HAP-1 (cell line): Measurements from ENCODE around the gene VSIG10L.

ENCODE experiments used
- DNase-seq, 2 experiments: peaks; one replicate each; pipeline ENCODE4 v3.0.0-alpha.2; 2016 to 2020; ENCODE audit warnings: low spot score in 2 of 2
- H3K27me3 ChIP-seq: fragments of 250-450 bp; sonication (Bioruptor Pico); 2 replicates; pipeline ENCODE4 v1.5.1; 2020; ENCODE audit warnings: low read depth, mild to moderate bottlenecking, moderate library complexity
- H3K36me3 ChIP-seq: fragments of 250-450 bp; sonication (Bioruptor Pico); replicated peaks from 2 replicates; pipeline ENCODE4 v1.5.1; 2020; ENCODE audit warnings: mild to moderate bottlenecking
- H3K4me1 ChIP-seq: fragments of 250-450 bp; sonication (Bioruptor Pico); 2 replicates; pipeline ENCODE4 v1.5.1; 2020; ENCODE audit warnings: mild to moderate bottlenecking
- H3K4me3 ChIP-seq: fragments of 250-450 bp; sonication (Bioruptor Pico); 2 replicates; pipeline ENCODE4 v1.5.1; 2020; ENCODE audit warnings: mild to moderate bottlenecking, moderate library complexity
- H3K9me3 ChIP-seq: fragments of 250-450 bp; sonication (Bioruptor Pico); 2 replicates; pipeline ENCODE4 v1.5.1; 2020; ENCODE audit warnings: mild to moderate bottlenecking, moderate library complexity
- in situ Hi-C: fragments of 300-500 bp; cut with MboI; formaldehyde crosslinking; loops from 3 replicates; pipeline ENCODE4 v1.14.3; 2020; ENCODE audit warnings: low sequenced_read_pairs, inconsistent platforms, mixed read lengths

Gene VSIG10L

DNA sequence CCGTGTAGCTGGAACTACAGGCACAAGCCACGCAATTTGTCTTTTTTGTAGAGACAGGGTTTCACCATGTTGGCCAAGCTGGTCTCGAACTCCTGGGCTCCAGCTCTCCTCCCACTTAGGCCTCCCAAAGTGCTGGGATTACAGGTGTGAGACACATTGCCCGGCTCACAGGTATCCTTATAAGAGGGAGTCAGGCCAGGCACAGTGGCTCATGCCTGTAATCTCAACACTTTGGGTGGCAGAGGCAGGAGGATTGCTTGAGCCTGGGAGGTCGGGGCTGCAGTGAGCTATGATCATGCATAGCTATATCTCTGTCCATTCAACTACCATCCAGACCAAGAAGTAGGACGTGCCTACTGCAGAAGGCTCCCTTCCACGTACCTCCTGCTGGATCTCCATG is 40.7 kb downstream of the VSIG10L start:
- DNase-seq, result no peak
- in situ Hi-C loops, result no loop called here
- Histone ChIP-seq H3K4me3 (no peak overlapping the region), H3K36me3 (no peaks in the 10 kb centered on the region), H3K4me1 (no peaks in the 10 kb centered on the region), H3K9me3 (no peaks in the 10 kb centered on the region), H3K27me3 (no peaks in the 10 kb centered on the region)

DNA sequence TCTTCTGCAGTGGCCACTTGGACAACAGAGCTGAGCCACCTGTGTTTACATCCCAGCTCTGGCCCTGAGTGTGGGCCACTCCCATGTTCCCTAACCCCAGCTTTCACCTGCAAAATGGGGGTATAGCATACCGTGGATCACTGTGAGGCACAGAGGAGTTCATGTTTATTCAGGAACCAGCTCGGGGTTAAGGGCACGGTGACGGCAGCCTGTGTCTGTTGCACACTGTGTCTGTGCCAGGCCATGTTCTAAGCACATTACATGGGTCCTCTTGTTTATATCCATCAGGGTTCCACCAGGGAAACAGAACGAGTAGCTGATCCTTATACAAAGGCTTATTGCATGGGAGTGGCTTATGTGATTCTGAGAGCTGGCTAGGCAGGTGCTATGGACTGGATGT is 44.5 kb downstream of the VSIG10L start:
- in situ Hi-C loops, result no loop called here
- no peaks in the 10 kb centered on the region for H3K36me3 ChIP-seq
- no peak overlapping the region for H3K4me3 ChIP-seq
- H3K4me1 ChIP-seq, result no peaks in the 10 kb centered on the region
- H3K27me3 ChIP-seq, result no peaks in the 10 kb centered on the region
- no peaks in the 10 kb centered on the region for H3K9me3 ChIP-seq
- DNase-seq, result no peak

DNA sequence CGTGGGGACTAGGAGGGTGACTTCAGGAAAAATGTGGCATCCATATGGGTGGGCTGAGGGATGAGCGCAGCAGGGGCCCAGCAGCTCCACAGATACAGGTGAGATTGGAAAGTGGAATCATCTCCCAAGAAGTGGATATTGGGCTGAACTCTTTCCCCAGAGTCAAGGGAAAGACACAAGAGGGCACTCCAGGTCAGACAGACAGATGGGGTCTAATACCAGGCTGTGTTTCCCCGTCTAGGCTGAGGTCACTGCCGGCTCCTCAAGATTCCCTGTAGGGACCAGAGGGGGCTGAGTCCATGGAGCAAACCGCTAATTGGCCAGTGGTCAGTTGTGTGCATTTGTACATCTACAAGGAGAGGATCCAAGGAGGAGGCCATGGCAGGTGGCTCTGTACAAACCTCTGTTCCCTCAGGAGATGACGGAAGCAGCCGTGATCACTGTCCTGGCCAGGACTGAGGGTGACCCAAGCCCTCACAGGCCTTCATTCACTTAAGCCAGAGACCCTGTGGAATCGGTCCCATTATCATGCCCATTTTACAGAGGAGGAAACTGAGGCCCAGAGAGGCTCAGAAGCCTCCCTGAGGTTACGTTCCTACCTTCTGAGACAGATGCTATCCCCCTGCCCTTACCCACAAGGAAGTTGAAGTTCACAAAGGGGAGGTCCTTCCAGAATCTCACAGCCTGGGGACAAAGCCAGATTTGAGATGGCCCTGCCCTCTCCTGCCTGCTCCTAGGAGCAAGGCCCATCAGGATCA is 45.4 kb downstream of the VSIG10L start:
- DNase-seq, result no peak
- H3K4me3 ChIP-seq, result no peak overlapping the region
- in situ Hi-C loops, result no loop called here
- H3K27me3 ChIP-seq, result no peaks in the 10 kb centered on the region
- H3K9me3 ChIP-seq, result no peaks in the 10 kb centered on the region
- no peaks in the 10 kb centered on the region for H3K36me3 ChIP-seq
- no peaks in the 10 kb centered on the region for H3K4me1 ChIP-seq

DNA sequence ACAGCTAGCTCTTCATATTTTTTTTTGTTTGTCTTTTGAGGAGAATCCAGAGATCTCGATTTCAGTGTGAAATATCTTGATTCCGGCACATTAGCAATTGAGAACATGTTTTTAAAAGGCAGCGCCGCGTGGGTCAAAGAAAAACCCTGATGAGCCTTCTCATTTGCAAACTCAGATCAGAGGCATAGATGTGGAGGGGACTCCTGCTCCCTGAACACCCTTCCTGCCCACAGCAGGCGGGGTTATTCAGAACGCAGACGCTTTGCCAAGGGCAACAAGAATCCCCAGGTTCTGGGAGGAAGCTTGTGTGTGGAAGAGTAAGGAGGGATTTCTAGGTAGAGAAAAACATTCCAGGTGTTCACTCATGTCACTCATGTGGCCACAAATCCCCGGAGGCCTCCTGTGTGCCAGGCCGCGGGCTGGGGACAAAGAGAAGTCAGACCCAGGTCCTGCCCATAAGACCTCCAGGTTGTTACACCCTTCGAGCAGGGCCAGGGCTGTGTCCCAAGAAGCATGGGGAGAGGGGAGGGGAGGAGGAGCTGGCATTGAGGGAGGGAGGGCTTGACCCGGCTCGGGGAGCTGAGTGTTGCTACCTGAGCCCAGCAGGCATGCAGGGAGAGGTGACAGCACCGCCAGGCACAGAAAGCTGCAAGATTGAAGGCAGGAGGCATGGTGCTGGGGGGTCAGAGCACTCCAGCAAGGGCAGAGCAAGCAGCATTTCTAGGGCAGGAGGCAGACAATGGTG is 46.4 kb downstream of the VSIG10L start:
- Histone ChIP-seq H3K4me1 (no peaks in the 10 kb centered on the region), H3K4me3 (no peak overlapping the region), H3K36me3 (no peaks in the 10 kb centered on the region), H3K9me3 (no peaks in the 10 kb centered on the region), H3K27me3 (no peaks in the 10 kb centered on the region)
- DNase-seq, result no peak
- in situ Hi-C loops, result no loop called here

DNA sequence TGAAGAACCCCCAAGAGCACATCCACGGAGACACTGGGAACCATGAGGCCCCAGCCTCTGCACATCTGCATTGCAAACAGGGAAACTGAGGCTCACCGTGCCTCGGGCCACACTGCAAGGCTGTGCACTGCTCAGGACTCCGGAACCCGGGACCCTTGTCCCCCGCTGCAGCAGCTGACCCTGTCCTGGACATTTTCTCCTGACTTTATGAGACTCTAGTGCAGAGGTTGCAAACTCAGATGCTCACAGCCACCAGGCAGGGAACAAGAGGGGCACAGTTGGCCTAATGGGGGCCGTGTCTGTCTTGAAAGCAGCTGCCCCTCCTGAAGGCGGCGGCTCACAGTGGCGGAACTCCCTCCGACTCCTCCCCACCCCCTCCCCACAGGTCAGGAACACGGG is 47.0 kb downstream of the VSIG10L start:
- Histone ChIP-seq H3K4me3 (no peak overlapping the region), H3K27me3 (no peaks in the 10 kb centered on the region)
- in situ Hi-C loops, result no loop called here

DNA sequence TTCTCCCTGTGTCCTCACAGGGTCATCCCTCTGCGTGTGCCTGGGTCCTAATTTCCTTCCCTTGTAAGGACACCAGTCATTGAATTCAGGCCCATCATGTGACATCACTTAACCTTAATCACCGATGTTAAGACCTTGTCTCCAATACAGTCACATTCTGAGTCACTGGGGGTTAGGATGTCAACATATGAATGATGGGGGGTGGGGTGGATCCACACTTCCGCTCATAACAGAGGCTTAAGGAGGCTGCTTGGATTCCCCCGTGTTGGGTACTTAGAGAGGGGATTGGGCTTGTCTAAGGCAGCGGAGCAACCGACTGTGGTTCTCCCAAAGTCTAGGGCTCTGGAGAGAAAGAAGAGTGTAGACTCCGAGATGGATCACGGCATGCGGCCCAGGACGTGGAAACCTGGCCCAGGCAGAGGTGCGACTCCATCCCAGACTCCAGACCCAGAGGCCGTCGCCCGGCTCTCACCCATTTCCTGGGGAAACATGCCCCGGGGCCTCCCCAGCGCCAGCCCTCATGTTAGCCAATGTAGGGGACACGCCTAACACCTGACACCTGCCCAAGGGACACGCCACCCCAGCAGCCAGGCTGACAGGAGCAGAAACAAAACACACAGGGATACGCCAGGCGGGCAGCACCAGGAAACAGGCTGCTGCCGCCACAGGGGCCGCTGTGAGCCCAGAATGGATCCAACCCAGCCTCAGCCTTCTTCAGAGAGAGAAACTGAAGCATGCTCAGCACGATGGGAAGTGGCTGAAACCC is 47.5 kb downstream of the VSIG10L start:
- in situ Hi-C loops, result no loop called here
- no peak for DNase-seq
- Histone ChIP-seq H3K27me3 (no peaks in the 10 kb centered on the region), H3K36me3 (no peaks in the 10 kb centered on the region), H3K9me3 (no peaks in the 10 kb centered on the region), H3K4me3 (no peak overlapping the region), H3K4me1 (no peaks in the 10 kb centered on the region)

More for the DNA sequence above, 47.0 kb downstream of the VSIG10L start:
- no peaks in the 10 kb centered on the region for H3K4me1 ChIP-seq
- H3K36me3 ChIP-seq, result no peaks in the 10 kb centered on the region
- H3K9me3 ChIP-seq, result no peaks in the 10 kb centered on the region
- no peak for DNase-seq

DNA sequence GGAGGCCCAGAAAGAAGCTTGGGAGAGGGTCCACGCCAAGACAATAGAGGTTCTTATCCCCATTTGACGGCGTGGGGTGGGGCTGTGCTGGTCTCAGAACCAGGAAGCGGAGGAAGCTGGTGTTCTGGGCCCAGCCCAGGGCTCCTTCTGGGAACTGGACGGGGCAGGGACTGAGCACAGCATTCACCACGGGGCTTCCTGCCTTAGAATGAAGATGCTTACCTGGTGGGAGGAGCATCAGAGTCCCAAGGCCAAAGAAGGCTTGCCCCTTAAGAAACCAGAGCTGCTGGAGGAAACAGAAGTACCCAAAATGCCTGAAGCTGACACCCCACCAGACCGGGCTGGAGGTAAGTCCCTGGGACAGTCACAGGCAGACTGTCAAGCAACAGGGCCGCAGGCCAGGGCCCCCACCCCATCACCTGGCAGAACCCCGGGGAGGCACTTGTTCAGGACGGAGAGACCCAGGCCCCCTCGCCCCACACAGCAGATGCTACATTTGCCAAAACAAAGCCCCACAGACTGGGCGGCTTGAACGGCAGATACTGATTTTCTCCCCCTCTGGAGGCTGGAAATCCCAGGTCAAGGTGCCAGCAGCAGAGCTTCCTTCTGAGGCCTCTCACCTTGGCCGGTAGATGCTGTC is 48.2 kb downstream of the VSIG10L start:
- H3K4me1 ChIP-seq, result no peaks in the 10 kb centered on the region
- no peak for DNase-seq
- H3K4me3 ChIP-seq, result no peak overlapping the region
- H3K36me3 ChIP-seq, result no peaks in the 10 kb centered on the region
- H3K27me3 ChIP-seq, result no peaks in the 10 kb centered on the region
- H3K9me3 ChIP-seq, result no peaks in the 10 kb centered on the region
- in situ Hi-C loops, result no loop called here

DNA sequence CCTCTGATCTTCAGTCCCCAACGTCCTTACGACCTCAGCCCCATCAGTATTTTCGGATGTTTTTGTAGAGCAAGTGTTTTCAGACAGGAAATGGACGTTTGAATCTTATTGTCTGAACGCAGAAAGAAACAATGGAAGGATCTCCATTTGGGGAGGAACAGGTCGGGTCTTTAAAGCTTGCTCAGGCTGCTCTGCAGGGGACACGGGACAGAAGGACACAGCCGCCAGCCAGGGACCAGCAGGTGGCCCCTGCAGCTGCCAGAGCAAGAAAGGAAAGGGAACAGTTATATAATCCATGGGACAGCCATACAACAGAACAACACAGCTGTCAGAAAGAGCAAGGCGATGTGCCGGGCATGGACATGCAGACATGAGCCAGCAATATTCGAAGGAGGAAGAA is 49.0 kb downstream of the VSIG10L start:
- Histone ChIP-seq H3K27me3 (no peaks in the 10 kb centered on the region), H3K9me3 (no peaks in the 10 kb centered on the region), H3K36me3 (no peaks in the 10 kb centered on the region), H3K4me1 (no peaks in the 10 kb centered on the region), H3K4me3 (no peak overlapping the region)
- no peak for DNase-seq
- in situ Hi-C loops, result no loop called here

DNA sequence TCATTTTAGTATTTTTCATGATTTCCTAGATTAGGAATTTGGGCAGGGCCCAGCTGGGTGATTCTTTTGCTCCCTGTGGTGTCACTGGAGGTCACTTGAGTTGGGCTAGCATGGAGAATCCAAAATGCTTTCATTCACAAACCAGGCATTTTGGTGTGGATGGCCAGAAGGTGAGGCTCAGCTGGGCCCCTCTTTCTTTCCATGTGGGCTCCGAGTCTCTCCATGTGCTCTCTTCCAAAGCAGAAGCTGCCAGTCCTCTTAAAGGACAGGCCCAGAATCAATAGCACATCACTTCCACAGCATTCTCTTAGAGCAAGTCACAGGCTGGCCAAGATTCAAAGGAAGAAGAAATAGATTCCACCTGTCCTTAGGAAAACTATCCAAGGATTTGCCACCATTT is 52.3 kb downstream of the VSIG10L start:
- H3K4me1 ChIP-seq, result no peaks in the 10 kb centered on the region
- H3K27me3 ChIP-seq, result no peaks in the 10 kb centered on the region
- in situ Hi-C loops, result no loop called here
- DNase-seq, result no peak
- no peaks in the 10 kb centered on the region for H3K9me3 ChIP-seq
- H3K4me3 ChIP-seq, result no peak overlapping the region
- H3K36me3 ChIP-seq, result no peaks in the 10 kb centered on the region

DNA sequence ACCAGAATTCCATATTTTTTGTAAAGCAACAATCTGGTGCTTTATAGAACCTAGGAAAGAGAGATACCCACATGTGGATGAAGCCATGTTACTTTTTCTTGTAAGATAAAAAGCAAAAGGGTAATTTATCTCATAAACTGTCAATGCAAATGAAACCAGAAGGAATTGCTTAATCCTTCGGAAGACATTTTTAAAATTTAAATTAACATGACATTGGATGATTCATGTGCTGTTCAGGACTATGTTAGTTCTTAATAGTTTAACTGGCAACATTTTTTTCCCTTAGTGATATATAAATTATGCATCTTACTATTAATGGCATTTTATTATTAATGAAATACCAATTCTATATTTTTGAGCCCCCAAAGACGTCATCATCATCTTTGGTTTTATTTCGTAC is 56.3 kb downstream of the VSIG10L start:
- H3K9me3 ChIP-seq, result no peaks in the 10 kb centered on the region
- H3K4me3 ChIP-seq, result no peak overlapping the region
- no peaks in the 10 kb centered on the region for H3K27me3 ChIP-seq
- H3K4me1 ChIP-seq, result no peaks in the 10 kb centered on the region
- in situ Hi-C loops, result no loop called here
- no peak for DNase-seq
- no peaks in the 10 kb centered on the region for H3K36me3 ChIP-seq

DNA sequence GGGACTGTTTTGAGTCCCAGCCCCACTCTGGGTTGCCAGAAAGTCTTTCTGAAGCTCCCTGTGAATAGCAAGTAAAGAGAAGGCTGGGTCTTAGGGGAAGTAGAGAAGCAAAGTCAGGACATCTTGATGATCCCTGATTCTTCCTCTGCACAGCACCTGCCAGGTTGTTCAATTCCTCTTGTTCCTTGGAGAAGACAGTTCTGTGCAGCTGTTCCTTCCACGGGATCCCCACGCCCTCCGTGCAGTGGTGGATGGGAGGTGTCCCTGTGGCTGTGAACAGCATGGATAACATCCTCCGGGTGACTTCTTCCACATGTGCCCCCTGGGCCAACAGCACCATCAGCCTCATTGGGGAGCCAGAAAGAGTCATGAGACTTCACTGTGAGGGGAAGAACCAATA is 59.6 kb downstream of the VSIG10L start:
- no peak for DNase-seq
- in situ Hi-C loops, result no loop called here
- Histone ChIP-seq H3K4me1 (no peaks in the 10 kb centered on the region), H3K9me3 (no peaks in the 10 kb centered on the region), H3K4me3 (no peak overlapping the region), H3K36me3 (no peaks in the 10 kb centered on the region), H3K27me3 (no peaks in the 10 kb centered on the region)
